Mucosa of descending colon (tissue), 3 donors: ENCODE data around the gene PGBD5. TPM values are rescaled to one million over a fixed set of nuclear protein-coding genes. Genes with fewer than 3 reads are reported as not detected.

ENCODE experiments used
- ATAC-seq: fragments of 200-7000 bp; cut with Tn5 transposase; one replicate; pipeline ENCODE4 v1.9.1; 2020; ENCODE audit warnings: mild to moderate bottlenecking, moderate library complexity
- DNase-seq, 3 donors: peaks; one replicate each; pipeline ENCODE4 v3.0.0-alpha.2; 2020
- H3K36me3 ChIP-seq: fragments of 200-600 bp; one replicate; pipeline ENCODE4 v1.8.0; 2021; ENCODE audit warnings: low read depth, mild to moderate bottlenecking
- H3K4me1 ChIP-seq: fragments of 200-600 bp; one replicate; pipeline ENCODE4 v1.8.0; 2021; ENCODE audit warnings: low read depth, mild to moderate bottlenecking
- H3K4me3 ChIP-seq: fragments of 200-600 bp; one replicate; pipeline ENCODE4 v1.8.0; 2021; ENCODE audit warnings: mild to moderate bottlenecking
- H3K9me3 ChIP-seq: fragments of 200-600 bp; one replicate; pipeline ENCODE4 v1.8.0; 2021; ENCODE audit warnings: mild to moderate bottlenecking
- intact Hi-C, 2 donors: fragments of 100-400 bp; cut with DNase I in 1 of 2; cut with micrococcal nuclease in 1 of 2; formaldehyde crosslinking; loops; one replicate each; pipeline versions ENCODE4 v1.11.0 to v1.11.1; 2022; cut with DNase I, micrococcal nuclease
- total RNA-seq, 3 donors: library from RNA; stranded (reverse); fragmentation: NEBNext Ultra II Directional in 2 of 3; extraction: Animal tissue kit (Norgen Biotek cat#: 25700) in 2 of 3; gene quantifications; one replicate each; pipeline versions ENCODE4 v1.2.1 to v1.2.4, GENCODE V29; 2021 to 2023
- TF ChIP-seq, protein P1 (sequence below): fragments of 200-600 bp; IDR thresholded peaks from one replicate; pipeline ENCODE4 v1.8.0; 2022; ENCODE audit warnings: antibody characterized with exemption, mild to moderate bottlenecking
- donor health status: DM: no; HTN: no; CAD: no; lungs with moderate emphysema.
- donor health status: DM: no; HTN: no; CAD: no.
- donor health status: DM: no; HTN: yes; CAD: no.

PGBD5 gene
- total RNA-seq, 3 donors from 2014 or later = 1.4 to 3.2 (median 2.7) TPM

DNA sequence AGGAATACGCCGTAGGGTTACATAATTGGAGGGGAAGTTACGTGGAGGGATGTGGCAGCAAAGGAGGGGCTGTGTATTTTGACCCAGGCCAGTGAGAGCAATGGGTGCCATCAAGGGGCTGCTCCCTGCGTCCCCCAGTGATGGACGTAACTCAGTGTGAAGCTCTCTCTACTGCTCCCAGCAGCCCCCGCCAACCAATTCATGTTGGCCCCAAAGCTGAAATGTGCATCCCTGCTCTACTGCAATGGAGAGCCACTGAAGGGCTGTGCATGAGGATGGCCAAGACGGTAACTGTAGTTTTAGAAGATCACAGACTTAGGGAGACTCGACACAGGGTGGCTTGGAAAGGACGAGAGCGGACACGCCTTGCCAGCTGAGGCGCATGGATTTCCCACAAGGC is 38.3 kb downstream of the PGBD5 start:
- Histone ChIP-seq H3K36me3 (no peaks in the 10 kb centered on the region), H3K4me1 (no peaks in the 10 kb centered on the region), H3K4me3 (no peak overlapping the region), H3K9me3 (no peaks in the 10 kb centered on the region)
- no peak for DNase-seq
- intact Hi-C loops = no loop called here
- ATAC-seq = no peak
- TF ChIP-seq, protein P1, sequence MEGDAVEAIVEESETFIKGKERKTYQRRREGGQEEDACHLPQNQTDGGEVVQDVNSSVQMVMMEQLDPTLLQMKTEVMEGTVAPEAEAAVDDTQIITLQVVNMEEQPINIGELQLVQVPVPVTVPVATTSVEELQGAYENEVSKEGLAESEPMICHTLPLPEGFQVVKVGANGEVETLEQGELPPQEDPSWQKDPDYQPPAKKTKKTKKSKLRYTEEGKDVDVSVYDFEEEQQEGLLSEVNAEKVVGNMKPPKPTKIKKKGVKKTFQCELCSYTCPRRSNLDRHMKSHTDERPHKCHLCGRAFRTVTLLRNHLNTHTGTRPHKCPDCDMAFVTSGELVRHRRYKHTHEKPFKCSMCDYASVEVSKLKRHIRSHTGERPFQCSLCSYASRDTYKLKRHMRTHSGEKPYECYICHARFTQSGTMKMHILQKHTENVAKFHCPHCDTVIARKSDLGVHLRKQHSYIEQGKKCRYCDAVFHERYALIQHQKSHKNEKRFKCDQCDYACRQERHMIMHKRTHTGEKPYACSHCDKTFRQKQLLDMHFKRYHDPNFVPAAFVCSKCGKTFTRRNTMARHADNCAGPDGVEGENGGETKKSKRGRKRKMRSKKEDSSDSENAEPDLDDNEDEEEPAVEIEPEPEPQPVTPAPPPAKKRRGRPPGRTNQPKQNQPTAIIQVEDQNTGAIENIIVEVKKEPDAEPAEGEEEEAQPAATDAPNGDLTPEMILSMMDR = no peak

DNA sequence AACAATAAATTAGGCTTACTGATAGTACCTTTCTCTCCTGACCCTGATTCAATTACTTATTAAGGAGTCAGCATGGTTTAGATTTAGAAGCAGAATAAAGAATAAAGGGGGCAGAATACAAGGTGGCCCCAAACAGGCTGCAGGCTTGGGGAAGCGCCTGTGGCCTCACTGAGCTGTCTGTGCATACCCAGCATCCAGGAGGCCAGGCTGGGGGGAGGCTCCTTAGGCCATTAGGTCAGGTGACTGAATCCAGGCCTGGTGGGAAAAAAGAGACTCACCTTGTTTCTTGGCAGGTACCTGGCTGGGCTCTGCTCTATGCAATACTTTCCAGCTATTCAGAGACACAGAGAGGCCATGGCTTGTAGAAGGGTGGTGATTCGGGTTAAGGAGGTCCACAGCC is 38.8 kb downstream of the PGBD5 start:
- intact Hi-C loops = no loop called here
- no peak for ATAC-seq
- no peaks in the 10 kb centered on the region for H3K9me3 ChIP-seq

DNA sequence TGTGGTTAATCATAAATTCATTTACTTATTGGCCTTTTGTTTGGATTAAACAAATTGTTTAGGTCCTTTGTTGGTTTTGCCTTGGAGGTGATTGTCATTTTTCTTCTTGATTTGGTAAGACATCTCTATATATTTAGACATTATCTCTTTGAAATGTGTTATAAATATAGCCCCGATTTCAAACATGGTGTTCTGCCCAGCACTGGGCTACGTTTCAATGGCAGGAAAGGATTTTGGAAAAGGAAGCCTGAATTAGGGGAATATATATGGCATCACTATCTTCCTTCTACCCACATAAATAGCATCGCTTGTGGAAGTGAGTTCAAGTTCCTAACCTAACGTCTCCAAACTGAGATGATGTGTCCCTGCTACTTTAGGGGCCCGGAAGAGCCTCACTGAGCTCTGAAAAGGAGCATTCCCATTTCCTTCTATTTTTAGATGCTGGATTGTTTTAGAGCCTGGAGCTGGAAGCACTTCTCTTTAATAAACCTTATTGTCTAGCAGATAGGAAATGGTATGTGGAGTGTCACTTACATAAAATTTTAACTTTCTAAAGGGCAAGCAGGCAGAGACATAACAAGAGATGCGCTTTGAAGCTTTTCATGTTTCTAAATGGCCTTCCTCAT is 39.4 kb downstream of the PGBD5 start:
- H3K4me3 ChIP-seq = no peak overlapping the region
- H3K9me3 ChIP-seq = no peaks in the 10 kb centered on the region
- DNase-seq (no peak), ATAC-seq (no peak)
- no peaks in the 10 kb centered on the region for H3K36me3 ChIP-seq
- no peaks in the 10 kb centered on the region for H3K4me1 ChIP-seq
- intact Hi-C loops = no loop called here
- TF ChIP-seq, protein P1 = no peak

More for the DNA sequence above, 38.8 kb downstream of the PGBD5 start:
- TF ChIP-seq, protein P1 = no peak
- DNase-seq = no peak
- no peaks in the 10 kb centered on the region for H3K4me1 ChIP-seq
- no peak overlapping the region for H3K4me3 ChIP-seq
- no peaks in the 10 kb centered on the region for H3K36me3 ChIP-seq

DNA sequence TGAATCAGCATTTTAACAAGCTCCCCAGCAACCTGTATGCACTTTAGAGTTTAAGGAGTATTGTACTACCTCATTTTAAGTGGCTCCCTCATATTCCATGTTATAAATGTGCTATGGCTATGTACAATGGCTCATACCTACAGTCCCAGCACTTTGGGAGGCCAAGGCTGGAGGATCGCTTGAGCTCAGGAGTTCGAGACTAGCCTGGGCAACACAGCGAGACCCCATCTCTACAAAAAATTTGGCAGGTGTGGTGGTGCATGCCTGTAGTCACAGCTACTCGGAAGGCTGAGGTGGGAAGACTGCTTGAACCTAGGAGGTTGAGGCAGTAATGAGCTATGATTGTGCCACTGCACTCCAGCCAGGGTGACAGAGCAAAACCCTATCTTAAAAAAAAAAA is 40.2 kb downstream of the PGBD5 start:
- intact Hi-C loops = no loop called here
- TF ChIP-seq, protein P1 = no peak
- DNase-seq (no peak), ATAC-seq (no peak)
- H3K9me3 ChIP-seq = no peaks in the 10 kb centered on the region
- no peaks in the 10 kb centered on the region for H3K36me3 ChIP-seq
- H3K4me3 ChIP-seq = no peak overlapping the region
- no peaks in the 10 kb centered on the region for H3K4me1 ChIP-seq

DNA sequence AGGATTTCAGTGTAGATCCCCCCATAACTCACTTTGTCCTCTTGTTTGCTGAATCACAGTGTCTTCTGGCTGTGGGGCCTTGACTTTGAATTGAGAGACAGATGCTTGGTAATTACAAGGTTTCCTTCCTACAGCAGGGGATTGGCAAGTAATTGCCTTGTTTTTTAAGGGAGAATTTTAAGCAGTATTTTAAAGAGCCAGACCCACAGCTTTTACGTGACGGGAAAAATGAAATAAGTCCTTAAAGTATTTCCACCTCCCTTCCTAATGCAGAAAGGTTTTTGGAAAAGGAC is 41.0 kb downstream of the PGBD5 start:
- no peaks in the 10 kb centered on the region for H3K4me1 ChIP-seq
- ATAC-seq (no peak), DNase-seq (no peak)
- no peaks in the 10 kb centered on the region for H3K36me3 ChIP-seq
- no peak overlapping the region for H3K4me3 ChIP-seq
- TF ChIP-seq, protein P1 = no peak
- no peaks in the 10 kb centered on the region for H3K9me3 ChIP-seq
- intact Hi-C loops = no loop called here
